ENCODE data around the gene SCAF4.

- TF ChIP-seq CTCF (IDR thresholded peaks at IDR 0.05): no peak
- no peak for TF ChIP-seq EZH2 (IDR thresholded peaks at IDR 0.05; ENCODE audit: borderline replicate concordance, insufficient read depth, low read depth, low read length, poor library complexity, severe bottlenecking)
These were observed 9.2 kb upstream of the SCAF4 start for GRCh38 chr21:31741116-31741515.
